Fibroblast of lung (primary cell): ENCODE results near the gene ATXN1.

Experiments used
- CTCF ChIP-seq, 2 donors: IDR thresholded peaks in 1 of 2; conservative IDR thresholded peaks in 1 of 2; 1 replicate in 1 of 2; 2 replicates in 1 of 2; pipeline ENCODE4 v1.5.1; 2011 to 2012; ENCODE audit warnings: low read length in 2 of 2, control low read depth in 1 of 2, inconsistent platforms in 1 of 2, low read depth in 1 of 2, mild to moderate bottlenecking in 1 of 2
- EZH2 ChIP-seq: IDR thresholded peaks from 2 replicates; pipeline ENCODE4 v1.5.1; 2012; ENCODE audit warnings: low read length, control low read depth, mild to moderate bottlenecking; ENCODE audit errors: missing control alignments

- no peak for TF ChIP-seq EZH2
- no peak for TF ChIP-seq CTCF (conservative IDR thresholded peaks at IDR 0.05 in 1 of 2, IDR thresholded peaks at IDR 0.05 in 1 of 2; ENCODE audit: low read depth in 1 of 2, low read length in 2 of 2)
These were observed 20.3 kb upstream of the ATXN1 start for GRCh38 chr6:16781348-16782169.
